Common myeloid progenitor, CD34-positive (primary cell): Measurements from ENCODE around the gene CAMK2N1.
A peak's percentile ranks its signal among the peaks of the same experiment; 100 is the strongest.

Experiments
- CTCF ChIA-PET: fragments of 350-600 bp; sonication (Branson Sonifier 250); formaldehyde crosslinking; loops from one replicate; lab custom pipeline; 2021; ENCODE audit warnings: antibody characterized with exemption; lab: Charles Lee
- POLR2A ChIA-PET: fragments of 350-600 bp; sonication (Branson Sonifier 250); formaldehyde crosslinking; loops from one replicate; lab custom pipeline; 2021; ENCODE audit warnings: antibody characterized with exemption; lab: Charles Lee
- DNase-seq, 3 donors: peaks; one replicate each; pipeline versions ENCODE4 v3.0.0 to v3.0.0-alpha.2; 2013
- H3K27ac ChIP-seq, 2 experiments: 1 replicate in 1 of 2; 2 replicates in 1 of 2; pipeline ENCODE4 v1.7.0; 2013; ENCODE audit warnings: inconsistent platforms in 2 of 2, low read length in 2 of 2, mild to moderate bottlenecking in 2 of 2, low read depth in 1 of 2, moderate library complexity in 1 of 2; ENCODE audit not compliant: severe bottlenecking in 2 of 2, insufficient read depth in 1 of 2, poor library complexity in 1 of 2
- H3K27me3 ChIP-seq, 5 experiments: replicated peaks in 2 of 5; 1 replicate in 3 of 5; 2 replicates in 2 of 5; pipeline versions ENCODE4 v1.6.1 to v1.7.0; 2013; ENCODE audit warnings: low read length in 4 of 5, mild to moderate bottlenecking in 2 of 5, moderate library complexity in 2 of 5, inconsistent platforms in 1 of 5; ENCODE audit not compliant: insufficient read depth in 5 of 5, control insufficient read depth in 4 of 5
- H3K36me3 ChIP-seq, 4 experiments: 1 replicate in 2 of 4; 2 replicates in 2 of 4; pipeline versions ENCODE4 v1.6.1 to v1.7.0; 2013; ENCODE audit warnings: low read length in 3 of 4, control low read depth in 1 of 4, mild to moderate bottlenecking in 1 of 4; ENCODE audit not compliant: control insufficient read depth in 4 of 4, insufficient read depth in 4 of 4
- H3K4me1 ChIP-seq, 4 experiments: 1 replicate in 3 of 4; 2 replicates in 1 of 4; pipeline versions ENCODE4 v1.6.1 to v1.7.1; 2013; ENCODE audit warnings: low read length in 3 of 4, mild to moderate bottlenecking in 3 of 4, control low read depth in 1 of 4, inconsistent platforms in 1 of 4, moderate library complexity in 1 of 4; ENCODE audit not compliant: control insufficient read depth in 4 of 4, insufficient read depth in 4 of 4; ENCODE audit errors: control extremely low read depth in 1 of 4
- H3K4me3 ChIP-seq, 7 experiments: 1 replicate in 4 of 7; 2 replicates in 3 of 7; pipeline versions ENCODE4 v1.5.1 to v1.7.0; 2013; ENCODE audit warnings: mild to moderate bottlenecking in 7 of 7, low read length in 6 of 7, moderate library complexity in 6 of 7, inconsistent platforms in 2 of 7, low read depth in 2 of 7, control low read depth in 1 of 7; ENCODE audit not compliant: insufficient read depth in 4 of 7, control insufficient read depth in 1 of 7; ENCODE audit errors: extremely low read depth in 1 of 7
- H3K9me3 ChIP-seq, 5 experiments: 1 replicate in 4 of 5; 2 replicates in 1 of 5; pipeline versions ENCODE4 v1.6.1 to v1.7.1; 2013; ENCODE audit warnings: low read length in 4 of 5, mild to moderate bottlenecking in 2 of 5, inconsistent platforms in 1 of 5, low read depth in 1 of 5, moderate library complexity in 1 of 5; ENCODE audit not compliant: control insufficient read depth in 4 of 5, insufficient read depth in 2 of 5; ENCODE audit errors: control extremely low read depth in 1 of 5
- WGBS: methylation state at CpG from one replicate; pipeline ENCODE4 v1.1.5; 2013; ENCODE audit not compliant: insufficient coverage; 5-methylcytosine and 5-hydroxymethylcytosine counted together

CAMK2N1 gene

GRCh38 chr1:20507564-20508410 is 21.8 kb upstream of the CAMK2N1 start, which contains the start of gene MUL1:
MUL1 (minus strand) TSS chr1:20508151; CDS start chr1:20508024, 127 bp downstream.
- Histone ChIP-seq H3K27me3 (peaks cover 0 to 10% (median 4%) of the 10 kb centered on the region in 5 experiments), H3K4me3 (peak within 1 kb of the TSS; percentile 77 to 97 (median 90)), H3K36me3 (peaks cover 0 to 6% (median 6%) of the 10 kb centered on the region in 4 experiments), H3K27ac (peak within 1 kb of the TSS; percentile 68 to 91), H3K9me3 (no peaks in the 10 kb centered on the region), H3K4me1 (peaks cover 5 to 14% (median 11%) of the 10 kb centered on the region in 4 experiments)
- ChIA-PET CTCF (interaction anchor here (1.3 kb wide), 1 partner anchor 19 kb away, joined by 3 read pairs; no protein-coding TSS in a partner anchor), POLR2A (interaction anchor here (1.1 kb wide), 1 partner anchor 14 kb away, joined by 3 read pairs; no protein-coding TSS in a partner anchor)
- WGBS = under 1% methylated on average over 57 of the region's 58 CpGs
- peak; percentile 94 to 96 (median 95) for DNase-seq

- Histone ChIP-seq H3K9me3 (no peaks in the 10 kb centered on the region), H3K4me1 (peaks cover 5 to 14% (median 11%) of the 10 kb centered on the region in 4 experiments), H3K27me3 (peaks cover 0 to 10% (median 4%) of the 10 kb centered on the region in 5 experiments), H3K27ac (peak overlapping the region; percentile 68 to 91), H3K4me3 (peak overlapping the region in 6 of 7 experiments; percentile 86 to 97 (median 90)), H3K36me3 (peaks cover 0 to 9% (median 7%) of the 10 kb centered on the region in 4 experiments)
- peak in 1 of 3 donors; percentile 49 for DNase-seq
- WGBS = 80% methylated on average over 3 of the region's 5 CpGs
- ChIA-PET POLR2A (interaction anchor here (1.1 kb wide), 1 partner anchor 13 kb away, joined by 3 read pairs; no protein-coding TSS in a partner anchor), CTCF (interaction anchor here (1.1 kb wide), 1 partner anchor 16 kb away, joined by 3 read pairs; no protein-coding TSS in a partner anchor)
Measured at GRCh38 chr1:20507248-20507563, 21.2 kb upstream of the CAMK2N1 start.

GRCh38 chr1:20505488-20505887 is 19.5 kb upstream of the CAMK2N1 start:
- no peak overlapping the region for H3K27ac ChIP-seq
- POLR2A ChIA-PET = no interaction called here
- CTCF ChIA-PET = interaction anchor here (1.2 kb wide), 1 partner anchor 12 kb away, joined by 3 read pairs; no protein-coding TSS in a partner anchor
- no CpG with 5 or more reads among the region's 1 CpG for WGBS
- H3K27me3 ChIP-seq = peaks cover 0 to 2% (median 0%) of the 10 kb centered on the region in 5 experiments
- H3K4me3 ChIP-seq = no peak overlapping the region
- H3K36me3 ChIP-seq = peaks cover 15 to 26% (median 21%) of the 10 kb centered on the region in 4 experiments
- no peaks in the 10 kb centered on the region for H3K9me3 ChIP-seq
- peaks cover 5 to 14% (median 11%) of the 10 kb centered on the region in 4 experiments for H3K4me1 ChIP-seq
- no peak for DNase-seq

- POLR2A ChIA-PET = no interaction called here
- Histone ChIP-seq H3K27me3 (no peaks in the 10 kb centered on the region), H3K4me3 (no peak overlapping the region), H3K9me3 (no peaks in the 10 kb centered on the region), H3K36me3 (peaks cover 19 to 54% (median 42%) of the 10 kb centered on the region in 4 experiments), H3K27ac (no peak overlapping the region), H3K4me1 (no peaks in the 10 kb centered on the region)
- 95% methylated on average over 16 of the region's 17 CpGs for WGBS
- CTCF ChIA-PET = no interaction called here
- DNase-seq = no peak
Measured at GRCh38 chr1:20500716-20501115, 14.7 kb upstream of the CAMK2N1 start.

- H3K36me3 ChIP-seq = peaks cover 19 to 54% (median 41%) of the 10 kb centered on the region in 4 experiments
- H3K27ac ChIP-seq = no peak overlapping the region
- 97% methylated on average over 10 of the region's 14 CpGs for WGBS
- H3K9me3 ChIP-seq = no peaks in the 10 kb centered on the region
- H3K4me1 ChIP-seq = no peaks in the 10 kb centered on the region
- ChIA-PET POLR2A (no interaction called here), CTCF (no interaction called here)
- DNase-seq = no peak
- H3K27me3 ChIP-seq = no peaks in the 10 kb centered on the region
- no peak overlapping the region for H3K4me3 ChIP-seq
Measured at GRCh38 chr1:20499718-20500117, 13.7 kb upstream of the CAMK2N1 start.

GRCh38 chr1:20499105-20499504 is 13.1 kb upstream of the CAMK2N1 start:
- no peak overlapping the region for H3K27ac ChIP-seq
- H3K27me3 ChIP-seq = peaks cover 0 to 3% (median 0%) of the 10 kb centered on the region in 5 experiments
- ChIA-PET CTCF (no interaction called here), POLR2A (no interaction called here)
- WGBS = 98% methylated on average over 5 of the region's 5 CpGs
- H3K9me3 ChIP-seq = no peaks in the 10 kb centered on the region
- DNase-seq = no peak
- H3K4me3 ChIP-seq = no peak overlapping the region
- H3K36me3 ChIP-seq = peaks cover 15 to 54% (median 40%) of the 10 kb centered on the region in 4 experiments
- peaks cover 0 to 3% (median 2%) of the 10 kb centered on the region in 4 experiments for H3K4me1 ChIP-seq
